Measurements from ENCODE around the gene SYNDIG1.
A peak's percentile ranks its signal among the peaks of the same experiment; 100 is the strongest.

SYNDIG1 gene

GRCh38 chr20:24448170-24448569 lies 21.3 kb upstream of the SYNDIG1 start:
- no peak for DNase-seq (ENCODE audit: low spot score)

- DNase-seq (ENCODE audit: low spot score): no peak
Observed at GRCh38 chr20:24449026-24449720, 20.3 kb upstream of the SYNDIG1 start.

- no peak for DNase-seq (ENCODE audit: low spot score)
Observed at GRCh38 chr20:24450177-24450576, 19.3 kb upstream of the SYNDIG1 start.

- no peak for DNase-seq (ENCODE audit: low spot score)
Observed at GRCh38 chr20:24450624-24451376, 18.6 kb upstream of the SYNDIG1 start.

- no peak for DNase-seq (ENCODE audit: low spot score)
Observed at GRCh38 chr20:24451428-24451827, 18.0 kb upstream of the SYNDIG1 start.

GRCh38 chr20:24452016-24452415 lies 17.4 kb upstream of the SYNDIG1 start:
- no peak for DNase-seq (ENCODE audit: low spot score)

- DNase-seq (ENCODE audit: low spot score): no peak
Observed at GRCh38 chr20:24452498-24453127, 16.8 kb upstream of the SYNDIG1 start.

- DNase-seq (ENCODE audit: low spot score): no peak
Observed at GRCh38 chr20:24453869-24454268, 15.6 kb upstream of the SYNDIG1 start.

GRCh38 chr20:24455081-24455480 lies 14.3 kb upstream of the SYNDIG1 start:
- no peak for DNase-seq (ENCODE audit: low spot score)

- DNase-seq (ENCODE audit: low spot score): no peak
Observed at GRCh38 chr20:24456398-24456781, 13.0 kb upstream of the SYNDIG1 start.

GRCh38 chr20:24458436-24458835 lies 11.0 kb upstream of the SYNDIG1 start:
- no peak for DNase-seq (ENCODE audit: low spot score)

GRCh38 chr20:24459733-24460132 lies 9.7 kb upstream of the SYNDIG1 start:
- no peak for DNase-seq (ENCODE audit: low spot score)

GRCh38 chr20:24460712-24461111 lies 8.7 kb upstream of the SYNDIG1 start:
- no peak for DNase-seq (ENCODE audit: low spot score)

- no peak for DNase-seq (ENCODE audit: low spot score)
Observed at GRCh38 chr20:24461848-24462247, 7.6 kb upstream of the SYNDIG1 start.

GRCh38 chr20:24462460-24463010 lies 6.9 kb upstream of the SYNDIG1 start:
- no peak for DNase-seq (ENCODE audit: low spot score)

GRCh38 chr20:24465159-24465558 lies 4.3 kb upstream of the SYNDIG1 start:
- no peak for DNase-seq (ENCODE audit: low spot score)

- DNase-seq (ENCODE audit: low spot score): peak; percentile 81
Observed at GRCh38 chr20:24465730-24466129, 3.7 kb upstream of the SYNDIG1 start.

- DNase-seq (ENCODE audit: low spot score): no peak
Observed at GRCh38 chr20:24468401-24469115, 871 bp upstream of the SYNDIG1 start.

- DNase-seq (ENCODE audit: low spot score): no peak
Observed at GRCh38 chr20:24469894-24470745, 691 bp downstream of the SYNDIG1 start.

- DNase-seq (ENCODE audit: low spot score): no peak
Observed at GRCh38 chr20:24470746-24471582, 1.5 kb downstream of the SYNDIG1 start.
